ENCODE data around the gene LPIN1.

The LPIN1 gene

GRCh38 chr2:11871421-11871820 lies 125.0 kb downstream of the LPIN1 start:
- DNase-seq, result no peak

DNA sequence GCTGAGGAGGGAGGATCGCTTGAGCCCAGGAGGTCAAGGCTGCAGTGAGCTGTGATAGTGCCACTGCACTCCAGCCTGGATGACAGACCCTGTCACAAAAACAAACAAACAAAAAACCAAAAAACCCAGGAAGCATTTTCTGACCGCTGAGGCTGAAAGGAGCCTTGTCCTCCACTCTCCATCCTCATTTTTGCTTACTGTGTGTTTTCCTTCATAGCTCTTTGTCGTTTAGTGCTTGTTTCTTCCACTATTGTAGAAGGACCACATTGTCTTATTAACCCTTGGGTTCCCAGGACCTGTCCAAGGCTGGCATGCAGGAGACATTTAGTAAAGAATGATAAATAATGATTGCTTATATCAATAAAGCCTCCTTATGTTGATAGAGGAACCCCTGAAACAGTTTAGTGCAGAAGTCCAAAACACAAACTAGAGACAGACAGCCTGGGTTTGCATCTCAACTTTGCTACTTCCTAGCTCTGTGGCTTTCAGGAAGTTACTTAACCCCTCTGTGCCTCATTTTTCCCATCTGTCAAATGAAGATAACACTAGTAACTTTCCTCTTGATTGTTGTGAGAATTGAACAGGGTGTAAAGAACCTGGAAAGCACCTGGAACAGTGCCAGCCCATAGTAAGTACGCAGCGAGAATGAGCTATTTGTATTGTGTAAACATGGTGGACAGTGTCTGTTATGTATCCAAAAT lies 126.0 kb downstream of the LPIN1 start:
- no peak for DNase-seq

- no peak for DNase-seq
These were observed 126.5 kb downstream of the LPIN1 start for GRCh38 chr2:11872948-11873269.

DNA sequence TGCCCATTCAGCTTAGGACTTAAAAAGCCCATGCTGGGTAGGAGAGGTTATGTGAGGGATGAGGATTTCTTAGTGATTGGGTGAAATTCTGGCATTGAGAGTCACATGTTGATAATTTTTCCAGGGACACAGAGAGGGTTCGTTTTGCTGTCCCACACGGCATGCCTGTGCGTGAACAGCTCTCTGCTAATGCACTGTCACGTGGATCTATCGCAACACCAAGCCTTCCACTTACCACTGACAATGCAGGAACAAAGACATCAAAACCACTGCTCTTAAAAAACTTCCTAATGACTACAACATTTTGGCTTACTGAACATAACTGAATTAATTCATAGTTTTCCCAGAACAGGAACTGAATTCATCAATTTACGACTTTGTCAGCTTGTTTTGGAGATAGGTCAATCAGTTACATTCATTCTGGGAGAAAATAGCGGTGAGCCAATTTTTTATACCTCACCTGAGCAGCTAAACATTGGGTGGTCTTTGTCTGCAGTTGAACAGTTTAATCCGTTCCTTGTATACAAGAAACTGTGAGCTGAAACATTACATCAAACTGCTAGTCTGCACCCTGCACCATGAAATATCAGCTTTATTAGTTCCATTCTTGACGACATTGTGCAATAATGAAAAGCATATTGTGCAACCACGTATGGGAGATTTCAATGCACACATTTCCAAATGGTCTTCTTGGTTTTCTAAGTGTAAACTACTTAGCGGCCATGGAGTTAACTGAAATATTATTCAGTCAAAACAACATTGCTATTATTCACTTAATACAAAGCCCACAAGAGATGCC lies 127.1 kb downstream of the LPIN1 start:
- no peak for DNase-seq

GRCh38 chr2:11874861-11875260 lies 128.4 kb downstream of the LPIN1 start:
- DNase-seq, result no peak

- DNase-seq, result no peak
These were observed 129.0 kb downstream of the LPIN1 start for GRCh38 chr2:11875481-11875880.

DNA sequence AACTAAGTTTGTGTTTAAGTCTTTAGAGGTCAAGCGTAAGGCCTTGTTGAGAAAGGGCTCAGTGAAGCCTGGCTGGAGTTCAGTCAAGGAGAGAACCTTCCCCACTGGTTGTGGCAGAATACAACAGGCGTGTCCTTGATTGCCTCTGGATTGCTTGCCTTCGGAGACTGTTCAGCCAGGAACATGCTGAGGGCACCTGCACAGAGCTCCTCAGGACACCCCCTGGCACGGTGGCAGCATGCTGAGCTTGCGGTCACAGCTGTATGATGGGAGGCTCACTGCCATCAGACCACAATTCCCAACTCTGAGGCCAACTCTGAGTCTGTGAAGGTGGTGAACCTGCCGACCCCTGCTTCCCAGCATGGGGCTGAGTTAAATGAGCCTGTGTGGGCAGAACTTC lies 130.0 kb downstream of the LPIN1 start:
- no peak for DNase-seq

DNA sequence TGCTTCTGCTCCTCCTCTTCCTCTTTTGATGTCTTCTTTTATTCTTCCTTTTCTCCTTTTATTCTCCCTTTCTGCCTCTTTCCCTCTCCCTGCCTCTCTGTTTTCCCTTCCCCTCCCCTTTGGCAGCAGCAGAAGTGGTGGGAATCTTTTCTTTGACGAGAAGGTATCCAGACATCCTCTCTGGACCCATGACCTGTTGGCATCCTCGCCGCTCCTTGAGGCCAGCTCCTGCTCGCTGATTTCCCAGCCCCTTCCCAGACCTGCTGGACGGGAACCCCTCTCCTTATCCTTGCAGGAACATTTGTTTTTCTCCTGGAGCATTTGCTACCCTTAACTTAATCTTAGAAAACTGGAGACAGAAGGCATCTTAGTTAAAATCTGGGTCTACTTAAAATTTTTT lies 130.5 kb downstream of the LPIN1 start:
- DNase-seq, result no peak
